RPMI7951 (cell line): ENCODE data around the gene TTLL12. TPM values are rescaled to one million over a fixed set of nuclear protein-coding genes. Genes with fewer than 3 reads are reported as not detected.
A peak's percentile ranks its signal among the peaks of the same experiment; 100 is the strongest.

Source experiments
- DNase-seq: peaks from one replicate; pipeline ENCODE4 v3.0.0-alpha.2; 2012; ENCODE audit warnings: low read depth
- total RNA-seq: library from RNA; depleted of rRNA; stranded (reverse); fragments of >200 nt; shearing (Covaris generic); gene quantifications from 2 replicates; pipeline ENCODE4 v1.2.3, GENCODE V29; 2014

TTLL12 gene
- total RNA-seq, 1 experiment from 2014 or later, result 17.9 TPM

- no peak for DNase-seq
Measured at GRCh38 chr22:43173566-43173965, 13.4 kb downstream of the TTLL12 start.

DNA sequence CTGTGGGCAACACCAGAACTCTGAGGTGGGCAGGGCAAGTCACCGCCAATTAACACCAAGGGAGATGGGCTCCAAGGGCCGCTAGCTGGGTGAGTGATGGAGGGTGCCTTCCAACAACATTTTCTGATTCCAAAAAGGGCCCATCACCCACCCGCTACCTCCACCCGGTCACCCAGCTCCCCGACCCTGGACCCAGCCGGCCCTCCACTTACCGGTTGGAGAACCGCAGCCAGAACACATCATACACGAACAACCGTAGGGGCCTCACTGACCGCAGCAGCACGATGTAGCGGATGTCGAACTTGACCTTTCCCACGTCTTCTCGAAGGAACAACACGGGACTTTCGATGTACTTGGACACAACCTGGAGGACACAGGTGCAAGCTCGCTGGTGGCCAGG lies 14.7 kb downstream of the TTLL12 start:
- DNase-seq, result no peak

DNA sequence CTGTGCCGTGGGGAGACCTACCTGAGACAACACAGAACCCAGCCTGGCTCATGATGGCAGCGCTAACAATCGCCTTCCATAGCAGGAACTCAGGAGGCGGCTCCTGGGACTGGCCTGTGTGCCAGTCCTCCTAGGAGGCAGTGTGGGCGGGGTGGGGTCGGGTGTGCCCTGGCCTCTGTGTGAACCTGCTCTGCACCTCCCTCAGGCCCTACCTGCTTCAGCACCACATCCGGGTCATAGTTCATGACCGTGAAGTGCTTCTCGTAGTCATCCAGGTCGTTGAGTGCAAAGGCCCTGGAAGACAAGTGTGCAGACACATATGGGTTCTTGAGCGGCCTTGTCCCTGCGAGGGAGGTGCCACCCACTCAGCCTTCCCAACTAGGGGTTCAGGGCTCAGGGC lies 15.3 kb downstream of the TTLL12 start:
- DNase-seq, result no peak

DNA sequence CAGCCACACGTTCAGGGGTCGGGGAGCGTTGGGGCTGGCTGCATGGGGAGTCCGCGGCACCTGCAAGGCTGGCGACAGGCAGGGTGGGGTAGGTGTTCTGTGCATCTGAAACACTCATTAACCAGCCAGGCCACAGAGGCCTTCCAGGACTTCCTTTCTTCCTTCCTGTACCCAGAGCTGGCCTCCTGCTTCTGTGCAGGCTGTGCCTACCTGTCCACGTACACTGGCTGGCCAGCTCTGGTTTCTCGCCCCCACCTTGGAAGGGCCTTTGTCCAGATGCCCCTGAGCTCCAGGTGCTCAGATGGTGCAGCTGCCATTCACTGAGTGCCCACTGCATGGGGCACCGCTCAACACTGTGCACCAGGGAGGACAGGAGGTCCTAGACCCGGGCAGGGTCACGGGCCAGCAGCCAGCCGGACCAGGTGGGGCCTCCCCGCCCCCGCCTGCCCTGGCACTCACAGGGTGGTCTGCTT lies 15.9 kb downstream of the TTLL12 start:
- no peak for DNase-seq

DNA sequence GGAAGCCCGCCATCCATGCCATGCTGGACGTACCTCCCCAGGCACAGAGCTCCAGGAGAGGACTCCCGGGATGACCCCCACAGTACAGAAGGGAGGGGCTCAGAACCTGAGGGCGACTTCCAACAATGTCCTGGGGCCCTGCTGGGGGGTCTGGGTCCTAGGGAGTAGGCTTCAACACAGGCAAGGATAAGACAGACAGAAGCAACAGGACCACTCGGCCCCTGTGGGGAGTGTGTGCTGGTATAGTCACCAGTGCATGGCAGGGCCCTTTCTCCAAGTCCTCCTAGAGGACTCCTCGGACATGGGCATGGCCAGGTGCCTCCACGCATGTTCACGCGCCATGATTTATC lies 16.8 kb downstream of the TTLL12 start:
- DNase-seq, result no peak

- DNase-seq, result no peak
Measured at GRCh38 chr22:43169310-43170130, 17.4 kb downstream of the TTLL12 start.

GRCh38 chr22:43168471-43169309 lies 18.2 kb downstream of the TTLL12 start:
- peak; percentile 57 for DNase-seq

DNA sequence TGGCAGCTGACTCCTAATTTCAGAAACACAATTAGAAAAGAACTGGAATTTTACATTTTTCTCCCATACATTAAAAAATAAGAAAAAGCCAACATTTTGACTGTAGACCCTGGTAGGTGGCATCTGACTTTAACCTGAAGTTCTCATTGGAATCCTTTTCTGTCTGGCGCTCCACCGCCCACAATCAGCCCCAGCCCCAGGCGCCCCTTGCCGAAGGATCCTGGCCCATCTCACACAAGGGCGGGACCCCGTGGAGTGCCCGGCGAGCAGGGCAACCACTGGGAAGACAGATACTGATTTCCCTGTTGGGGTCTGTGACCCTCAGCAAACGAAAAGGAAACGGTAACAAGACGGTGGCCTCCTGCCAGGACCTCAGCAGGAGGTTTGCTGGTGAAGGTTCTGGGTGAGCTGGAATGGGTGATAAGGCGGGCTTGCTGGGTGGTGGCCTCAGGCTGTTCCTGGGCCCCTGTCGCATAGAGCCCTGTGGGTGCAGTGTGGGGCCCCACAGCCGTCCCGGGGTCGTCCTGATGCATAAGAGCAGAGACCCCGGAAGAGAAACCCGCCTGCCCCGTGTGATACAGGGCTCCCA lies 19.8 kb downstream of the TTLL12 start:
- no peak for DNase-seq

GRCh38 chr22:43166132-43166930 lies 20.6 kb downstream of the TTLL12 start:
- DNase-seq, result no peak

DNA sequence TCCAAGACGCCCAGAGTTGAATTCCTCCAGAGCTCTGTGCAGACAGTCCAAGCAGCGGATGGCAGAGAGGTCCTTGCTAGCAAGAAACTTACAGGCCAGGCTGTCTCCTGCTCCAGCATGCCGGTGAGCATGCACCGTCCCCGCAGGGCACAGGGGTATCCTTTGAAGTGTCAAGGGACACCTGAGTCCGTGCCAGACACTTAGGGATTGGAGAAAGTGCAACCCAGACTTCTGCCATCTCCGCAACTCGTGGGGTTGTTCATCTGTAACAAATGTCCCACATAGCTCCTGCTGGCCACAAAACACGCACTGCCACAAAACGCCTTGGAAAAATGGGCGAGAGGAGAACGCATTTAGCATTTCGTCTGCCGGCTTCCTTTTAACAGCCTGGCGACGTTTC lies 22.3 kb downstream of the TTLL12 start:
- DNase-seq, result no peak

- no peak for DNase-seq
Measured at GRCh38 chr22:43163241-43163795, 23.6 kb downstream of the TTLL12 start.

- DNase-seq, result no peak
Measured at GRCh38 chr22:43162412-43163150, 24.4 kb downstream of the TTLL12 start.

GRCh38 chr22:43160497-43161126 lies 26.3 kb downstream of the TTLL12 start:
- no peak for DNase-seq

DNA sequence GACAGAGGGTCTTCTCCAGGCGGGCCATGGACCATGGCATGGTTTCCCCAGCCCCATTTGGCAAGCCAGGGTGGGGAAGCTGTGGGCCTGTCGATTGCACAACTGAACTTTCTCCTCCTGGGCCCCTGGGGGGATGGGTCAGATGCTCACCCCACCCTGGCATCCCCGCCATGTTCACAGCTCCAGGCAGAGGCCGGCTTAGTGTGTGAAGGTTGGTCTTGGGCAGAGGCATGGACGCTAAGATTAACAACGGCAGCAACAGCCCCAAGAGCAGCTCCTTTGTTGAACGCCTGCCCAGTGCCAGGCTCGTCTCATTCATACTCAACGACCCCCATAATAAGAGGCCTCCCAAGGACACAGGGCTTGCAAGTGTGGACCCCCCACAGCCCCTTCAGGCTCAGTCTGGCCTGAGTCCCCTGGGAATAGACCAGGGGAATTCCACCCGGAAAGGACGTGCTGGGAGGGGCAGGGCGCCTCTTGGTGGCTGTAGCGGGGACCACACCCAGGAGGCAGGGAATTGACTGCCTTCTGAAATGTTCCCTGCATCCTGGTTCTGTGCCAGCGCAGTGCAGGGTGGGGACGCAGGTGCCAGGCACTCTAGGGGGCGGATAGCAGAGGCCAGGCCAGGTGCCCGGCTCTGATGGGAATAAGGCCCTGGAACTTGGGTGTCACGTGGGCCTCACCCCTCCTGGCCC lies 27.3 kb downstream of the TTLL12 start:
- no peak for DNase-seq

- no peak for DNase-seq
Measured at GRCh38 chr22:43158778-43159483, 28.0 kb downstream of the TTLL12 start.

DNA sequence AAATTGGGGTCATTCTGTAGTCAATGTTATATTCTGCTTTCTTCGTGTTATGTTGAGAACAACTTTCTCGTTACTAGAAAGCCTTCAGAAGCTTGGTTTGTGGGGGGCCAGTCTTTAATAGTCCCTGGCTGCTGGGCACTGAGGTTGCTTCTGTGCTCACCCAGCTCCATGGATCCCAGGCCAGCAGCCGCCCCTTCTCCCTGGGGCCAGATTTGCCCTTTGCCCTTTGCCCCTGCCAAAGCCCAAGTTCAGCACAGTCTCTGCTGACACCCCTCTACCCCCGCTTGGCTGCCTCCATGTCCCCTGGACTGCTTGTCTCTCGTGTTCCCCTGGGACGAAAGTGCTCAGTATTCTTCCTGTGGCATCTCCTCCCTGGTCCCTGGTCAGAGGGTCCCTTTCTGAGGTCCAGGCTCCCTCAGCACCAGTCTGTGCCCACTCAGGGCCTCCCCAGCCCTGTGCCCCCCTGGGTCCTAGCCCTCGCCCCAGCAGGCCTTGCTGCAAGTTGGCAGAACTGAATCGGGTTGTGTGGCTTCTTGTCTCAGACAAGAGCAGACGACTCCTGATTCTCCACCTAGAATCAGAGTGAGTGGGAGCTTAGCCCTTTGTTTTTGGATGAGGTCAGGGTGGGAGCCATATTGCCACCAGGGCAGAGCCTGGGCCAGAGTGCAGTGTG lies 28.9 kb downstream of the TTLL12 start:
- no peak for DNase-seq

- no peak for DNase-seq
Measured at GRCh38 chr22:43156413-43156812, 30.5 kb downstream of the TTLL12 start.

- DNase-seq, result no peak
Measured at GRCh38 chr22:43155789-43156188, 31.1 kb downstream of the TTLL12 start.
